Common myeloid progenitor, CD34-positive (primary cell): Measurements from ENCODE around the gene EPHB3.

ENCODE experiments used
- CTCF ChIA-PET: fragments of 350-600 bp; sonication (Branson Sonifier 250); formaldehyde crosslinking; loops from one replicate; lab custom pipeline; 2021; ENCODE audit warnings: antibody characterized with exemption; lab: Charles Lee
- POLR2A ChIA-PET: fragments of 350-600 bp; sonication (Branson Sonifier 250); formaldehyde crosslinking; loops from one replicate; lab custom pipeline; 2021; ENCODE audit warnings: antibody characterized with exemption; lab: Charles Lee
- DNase-seq, 3 donors: peaks; one replicate each; pipeline versions ENCODE4 v3.0.0 to v3.0.0-alpha.2; 2013
- H3K27ac ChIP-seq, 2 experiments: 1 replicate in 1 of 2; 2 replicates in 1 of 2; pipeline ENCODE4 v1.7.0; 2013; ENCODE audit warnings: inconsistent platforms in 2 of 2, low read length in 2 of 2, mild to moderate bottlenecking in 2 of 2, low read depth in 1 of 2, moderate library complexity in 1 of 2; ENCODE audit not compliant: severe bottlenecking in 2 of 2, insufficient read depth in 1 of 2, poor library complexity in 1 of 2
- H3K27me3 ChIP-seq, 5 experiments: replicated peaks in 2 of 5; 1 replicate in 3 of 5; 2 replicates in 2 of 5; pipeline versions ENCODE4 v1.6.1 to v1.7.0; 2013; ENCODE audit warnings: low read length in 4 of 5, mild to moderate bottlenecking in 2 of 5, moderate library complexity in 2 of 5, inconsistent platforms in 1 of 5; ENCODE audit not compliant: insufficient read depth in 5 of 5, control insufficient read depth in 4 of 5
- H3K36me3 ChIP-seq, 4 experiments: 1 replicate in 2 of 4; 2 replicates in 2 of 4; pipeline versions ENCODE4 v1.6.1 to v1.7.0; 2013; ENCODE audit warnings: low read length in 3 of 4, control low read depth in 1 of 4, mild to moderate bottlenecking in 1 of 4; ENCODE audit not compliant: control insufficient read depth in 4 of 4, insufficient read depth in 4 of 4
- H3K4me1 ChIP-seq, 4 experiments: 1 replicate in 3 of 4; 2 replicates in 1 of 4; pipeline versions ENCODE4 v1.6.1 to v1.7.1; 2013; ENCODE audit warnings: low read length in 3 of 4, mild to moderate bottlenecking in 3 of 4, control low read depth in 1 of 4, inconsistent platforms in 1 of 4, moderate library complexity in 1 of 4; ENCODE audit not compliant: control insufficient read depth in 4 of 4, insufficient read depth in 4 of 4; ENCODE audit errors: control extremely low read depth in 1 of 4
- H3K4me3 ChIP-seq, 7 experiments: 1 replicate in 4 of 7; 2 replicates in 3 of 7; pipeline versions ENCODE4 v1.5.1 to v1.7.0; 2013; ENCODE audit warnings: mild to moderate bottlenecking in 7 of 7, low read length in 6 of 7, moderate library complexity in 6 of 7, inconsistent platforms in 2 of 7, low read depth in 2 of 7, control low read depth in 1 of 7; ENCODE audit not compliant: insufficient read depth in 4 of 7, control insufficient read depth in 1 of 7; ENCODE audit errors: extremely low read depth in 1 of 7
- H3K9me3 ChIP-seq, 5 experiments: 1 replicate in 4 of 5; 2 replicates in 1 of 5; pipeline versions ENCODE4 v1.6.1 to v1.7.1; 2013; ENCODE audit warnings: low read length in 4 of 5, mild to moderate bottlenecking in 2 of 5, inconsistent platforms in 1 of 5, low read depth in 1 of 5, moderate library complexity in 1 of 5; ENCODE audit not compliant: control insufficient read depth in 4 of 5, insufficient read depth in 2 of 5; ENCODE audit errors: control extremely low read depth in 1 of 5
- WGBS: methylation state at CpG from one replicate; pipeline ENCODE4 v1.1.5; 2013; ENCODE audit not compliant: insufficient coverage; 5-methylcytosine and 5-hydroxymethylcytosine counted together

EPHB3 gene

GRCh38 chr3:184602372-184603150 lies 41.0 kb downstream of the EPHB3 start:
- Histone ChIP-seq H3K4me1 (peaks cover 0 to 34% (median 31%) of the 10 kb centered on the region in 4 experiments), H3K4me3 (peak overlapping the region in 4 of 7 experiments; percentile 6 to 51 (median 36)), H3K9me3 (no peaks in the 10 kb centered on the region), H3K27me3 (peaks cover 6 to 56% (median 23%) of the 10 kb centered on the region in 5 experiments), H3K36me3 (no peaks in the 10 kb centered on the region), H3K27ac (no peak overlapping the region)
- 22% methylated on average over 11 of the region's 14 CpGs for WGBS
- CTCF ChIA-PET: interaction anchor here (1.0 to 2.0 kb wide), 7 partner anchors 12 to 176 kb away, joined by 3 to 8 read pairs (median 3); partner anchors contain the start of gene EPHB3
- no peak for DNase-seq
- POLR2A ChIA-PET: interaction anchor here (0.8 kb wide), 1 partner anchor 41 kb away, joined by 3 read pairs; the partner anchor contains the start of gene EPHB3

GRCh38 chr3:184603151-184604030 lies 41.8 kb downstream of the EPHB3 start:
- ChIA-PET POLR2A (interaction anchor here (0.6 to 2.2 kb wide), 2 partner anchors 16 to 76 kb away, joined by 3 to 6 read pairs; no protein-coding TSS in a partner anchor), CTCF (interaction anchor here (0.6 to 1.5 kb wide), 5 partner anchors 42 to 131 kb away, joined by 3 read pairs; partner anchors contain the start of gene EPHB3)
- peaks cover 6 to 56% (median 23%) of the 10 kb centered on the region in 5 experiments for H3K27me3 ChIP-seq
- 56% methylated on average over 10 of the region's 20 CpGs for WGBS
- peaks cover 0 to 41% (median 37%) of the 10 kb centered on the region in 4 experiments for H3K4me1 ChIP-seq
- no peak overlapping the region for H3K27ac ChIP-seq
- H3K36me3 ChIP-seq: no peaks in the 10 kb centered on the region
- no peak for DNase-seq
- peak overlapping the region; percentile 8 to 66 (median 53) for H3K4me3 ChIP-seq
- no peaks in the 10 kb centered on the region for H3K9me3 ChIP-seq

GRCh38 chr3:184604039-184604601 lies 42.5 kb downstream of the EPHB3 start:
- peak overlapping the region; percentile 8 to 66 (median 53) for H3K4me3 ChIP-seq
- under 1% methylated on average over 52 of the region's 56 CpGs for WGBS
- H3K27me3 ChIP-seq: peaks cover 6 to 56% (median 23%) of the 10 kb centered on the region in 5 experiments
- CTCF ChIA-PET: interaction anchor here (0.6 to 1.7 kb wide), 4 partner anchors 9 to 130 kb away, joined by 3 to 6 read pairs (median 3); no protein-coding TSS in a partner anchor
- POLR2A ChIA-PET: interaction anchor here (0.6 to 2.2 kb wide), 2 partner anchors 15 to 75 kb away, joined by 3 to 6 read pairs; no protein-coding TSS in a partner anchor
- H3K36me3 ChIP-seq: no peaks in the 10 kb centered on the region
- no peaks in the 10 kb centered on the region for H3K9me3 ChIP-seq
- H3K4me1 ChIP-seq: peaks cover 0 to 43% (median 38%) of the 10 kb centered on the region in 4 experiments
- no peak overlapping the region for H3K27ac ChIP-seq
- DNase-seq: no peak

GRCh38 chr3:184604615-184605290 lies 43.2 kb downstream of the EPHB3 start:
- no peak for DNase-seq
- ChIA-PET CTCF (interaction anchor here (1.0 to 1.7 kb wide), 2 partner anchors 9 to 15 kb away, joined by 3 to 6 read pairs; no protein-coding TSS in a partner anchor), POLR2A (interaction anchor here (2.2 kb wide), 1 partner anchor 15 kb away, joined by 6 read pairs; no protein-coding TSS in a partner anchor)
- 51% methylated on average over 19 of the region's 20 CpGs for WGBS
- Histone ChIP-seq H3K27ac (no peak overlapping the region), H3K36me3 (no peaks in the 10 kb centered on the region), H3K4me1 (peaks cover 0 to 45% (median 38%) of the 10 kb centered on the region in 4 experiments), H3K4me3 (peak overlapping the region in 6 of 7 experiments; percentile 16 to 66 (median 57)), H3K27me3 (peaks cover 6 to 54% (median 23%) of the 10 kb centered on the region in 5 experiments), H3K9me3 (no peaks in the 10 kb centered on the region)

- peaks cover 0 to 40% (median 36%) of the 10 kb centered on the region in 4 experiments for H3K4me1 ChIP-seq
- H3K27me3 ChIP-seq: peaks cover 5 to 24% (median 10%) of the 10 kb centered on the region in 5 experiments
- no peak overlapping the region for H3K4me3 ChIP-seq
- CTCF ChIA-PET: interaction anchor here (1.7 to 2.9 kb wide), 2 partner anchors 9 to 30 kb away, joined by 6 read pairs; no protein-coding TSS in a partner anchor
- DNase-seq: peak in 2 of 3 donors; percentile 60 to 71
- no peaks in the 10 kb centered on the region for H3K36me3 ChIP-seq
- POLR2A ChIA-PET: interaction anchor here (0.7 kb wide), 1 partner anchor 48 kb away, joined by 6 read pairs; no protein-coding TSS in a partner anchor
- H3K9me3 ChIP-seq: no peaks in the 10 kb centered on the region
- no peak overlapping the region for H3K27ac ChIP-seq
Observed at GRCh38 chr3:184608209-184608608, 46.6 kb downstream of the EPHB3 start.
